GM12872 (cell line): Measurements from ENCODE around the gene FAM241A.

Experiments used
- CTCF ChIP-seq: IDR thresholded peaks from 3 replicates; pipeline ENCODE4 v1.5.1; 2011; ENCODE audit warnings: low read depth, mild to moderate bottlenecking, low read length, moderate library complexity; ENCODE audit not compliant: insufficient read depth

Gene FAM241A

GRCh38 chr4:112138538-112138937 is 6.7 kb upstream of the FAM241A start:
- TF ChIP-seq CTCF: no peak

- no peak for TF ChIP-seq CTCF
These were observed 4.7 kb upstream of the FAM241A start for GRCh38 chr4:112140536-112140935.

DNA sequence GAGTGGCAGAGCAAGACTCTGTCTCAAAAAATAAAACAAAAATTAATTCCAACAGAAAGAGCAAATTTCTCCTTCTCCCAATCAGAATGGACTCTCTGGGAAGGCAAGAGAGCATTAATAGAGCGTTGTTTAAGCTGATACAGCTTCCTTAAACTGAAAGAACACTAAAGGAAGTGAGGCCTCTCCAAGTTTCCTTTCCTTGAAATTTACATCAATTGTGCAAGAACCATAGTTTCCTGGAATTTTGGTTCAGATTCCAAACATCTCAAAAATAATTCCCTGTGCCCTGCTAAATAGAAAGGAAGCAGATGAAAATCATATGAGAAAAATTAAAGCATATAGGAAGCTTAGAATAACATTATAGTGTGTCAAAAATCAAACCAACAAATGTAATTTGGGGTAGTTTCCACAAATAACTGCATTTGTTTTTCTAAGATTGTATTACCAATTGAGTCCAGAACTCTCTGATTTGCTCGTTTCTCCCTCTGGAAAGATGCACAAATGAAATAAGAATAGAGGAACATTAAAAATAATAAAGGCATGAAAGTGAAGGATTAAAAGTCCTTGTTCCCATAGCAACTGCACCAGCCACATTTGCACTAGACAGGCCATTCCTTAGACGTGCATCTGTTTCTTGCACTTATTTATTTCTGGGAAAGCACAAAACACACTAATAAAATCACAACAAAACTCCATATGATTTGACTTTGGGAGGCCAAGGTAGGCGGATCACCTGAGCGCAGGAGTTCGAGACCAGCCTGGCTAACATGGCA is 3.7 kb upstream of the FAM241A start:
- no peak for TF ChIP-seq CTCF

GRCh38 chr4:112142182-112142581 is 3.1 kb upstream of the FAM241A start:
- TF ChIP-seq CTCF: no peak

- TF ChIP-seq CTCF: no peak
These were observed 1.5 kb upstream of the FAM241A start for GRCh38 chr4:112143781-112144180.

- TF ChIP-seq CTCF: no peak
These were observed 518 bp upstream of the FAM241A start for GRCh38 chr4:112144546-112145325.

DNA sequence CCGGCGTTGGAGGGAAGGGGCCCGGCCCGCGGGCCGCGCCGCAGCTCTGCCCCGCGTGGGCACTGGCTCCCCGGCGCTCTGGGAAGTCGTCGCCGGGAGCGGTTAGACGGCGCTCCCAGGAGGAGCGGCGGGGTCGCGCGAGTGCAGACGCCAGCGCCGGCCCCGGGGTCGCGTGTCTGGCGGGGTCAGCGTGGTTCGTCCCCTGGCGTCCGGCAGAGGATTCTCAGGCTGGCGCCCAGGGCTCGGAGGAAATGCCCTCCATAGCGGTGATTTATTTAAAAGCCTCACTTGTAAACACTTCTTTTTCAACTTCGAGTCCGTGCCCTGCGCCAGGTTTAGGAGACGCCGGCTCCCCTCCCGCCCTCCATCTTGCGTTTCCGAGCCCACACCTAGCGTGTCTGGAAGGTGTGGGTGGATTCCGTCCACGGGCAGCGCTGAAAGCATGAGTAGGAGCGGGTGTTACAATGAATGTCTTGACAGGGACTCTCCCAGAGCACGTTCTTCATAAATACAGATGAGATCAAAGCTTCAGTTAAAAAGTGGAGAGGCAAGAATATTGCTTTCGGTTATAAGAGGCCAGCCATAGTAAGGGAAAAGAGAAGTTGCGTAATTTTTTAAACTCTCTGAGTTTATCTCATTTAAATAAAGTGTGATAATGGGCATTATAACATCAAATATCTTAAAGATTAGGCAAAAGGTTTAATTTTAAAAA is 692 bp downstream of the FAM241A start:
- peak; percentile 30; the same call in 2 of the 3 replicates for TF ChIP-seq CTCF
